IMR-90 (cell line): ENCODE results near the gene ALS2CL. TPM values are rescaled to one million over a fixed set of nuclear protein-coding genes. Genes with fewer than 3 reads are reported as not detected.
A peak's percentile ranks its signal among the peaks of the same experiment; 100 is the strongest.

Experiments
- ATAC-seq: fragments of 200-7000 bp; cut with Tn5 transposase; 2 replicates; pipeline ENCODE4 v1.9.1; 2020; ENCODE audit warnings: low read depth, mild to moderate bottlenecking, moderate library complexity
- BruUV-seq: library from RNA; stranded (reverse); fragments of 400-500 nt; replicated peaks from 2 replicates; lab custom pipeline; 2021; lab: Mats Ljungman, UMichigan
- CTCF ChIA-PET: fragments of 300-600 bp; formaldehyde crosslinking; extraction: SDS; loops from one replicate; lab custom pipeline; 2021; ENCODE audit warnings: antibody characterized with exemption; lab: Yijun Ruan, JAX
- POLR2A ChIA-PET: fragments of 300-600 bp; sonication (Branson Sonifier 250); formaldehyde crosslinking; loops from one replicate; lab custom pipeline; 2022; ENCODE audit warnings: antibody characterized with exemption; ENCODE audit not compliant: unreplicated experiment; lab: Charles Lee
- DNase-seq: peaks from one replicate; pipeline ENCODE4 v3.0.0; 2013
- H2AFZ ChIP-seq: replicated peaks from 2 replicates; pipeline ENCODE3; 2013; ENCODE audit warnings: low read length, mild to moderate bottlenecking; ENCODE audit not compliant: poor library complexity
- H2AK5ac ChIP-seq: 2 replicates; pipeline ENCODE4 v1.6.1; 2013; ENCODE audit warnings: low read depth, low read length, inconsistent platforms
- H2AK9ac ChIP-seq: replicated peaks from 2 replicates; pipeline ENCODE3; 2013; ENCODE audit warnings: mild to moderate bottlenecking, low read depth, low read length, moderate library complexity; ENCODE audit not compliant: poor library complexity
- H2BK120ac ChIP-seq: 2 replicates; pipeline ENCODE4 v1.6.1; 2013; ENCODE audit warnings: low read depth, low read length, inconsistent platforms
- H2BK15ac ChIP-seq: 3 replicates; pipeline ENCODE4 v1.6.1; 2013; ENCODE audit warnings: low read depth, low read length, inconsistent platforms
- H2BK20ac ChIP-seq: 2 replicates; pipeline ENCODE4 v1.6.1; 2013; ENCODE audit warnings: low read depth, mild to moderate bottlenecking, inconsistent platforms, low read length, moderate library complexity
- H2BK5ac ChIP-seq: 2 replicates; pipeline ENCODE4 v1.6.1; 2013; ENCODE audit warnings: mild to moderate bottlenecking, low read depth, low read length, inconsistent platforms; ENCODE audit not compliant: poor library complexity, severe bottlenecking
- H3K14ac ChIP-seq: replicated peaks from 2 replicates; pipeline ENCODE4 v1.6.1; 2013; ENCODE audit warnings: low read depth, low read length, inconsistent platforms
- H3K18ac ChIP-seq: 2 replicates; pipeline ENCODE4 v1.6.1; 2013; ENCODE audit warnings: low read depth, low read length, control low read depth
- H3K23ac ChIP-seq: 2 replicates; pipeline ENCODE4 v1.6.1; 2013; ENCODE audit warnings: low read depth, low read length, inconsistent platforms
- H3K27ac ChIP-seq: 2 replicates; pipeline ENCODE4 v1.5.1; 2013; ENCODE audit warnings: mild to moderate bottlenecking, control low read depth, low read length; ENCODE audit not compliant: insufficient read depth
- H3K27me3 ChIP-seq: 2 replicates; pipeline ENCODE4 v1.6.1; 2013; ENCODE audit warnings: low read length; ENCODE audit not compliant: control insufficient read depth, insufficient read depth
- H3K36me3 ChIP-seq: 2 replicates; pipeline ENCODE4 v1.6.1; 2013; ENCODE audit warnings: low read length, mixed read lengths; ENCODE audit not compliant: control insufficient read depth, insufficient read depth
- H3K4ac ChIP-seq: 2 replicates; pipeline ENCODE4 v1.6.1; 2013; ENCODE audit warnings: low read depth, low read length, inconsistent platforms
- H3K4me1 ChIP-seq: 2 replicates; pipeline ENCODE4 v1.6.1; 2013; ENCODE audit warnings: low read length, mixed read lengths; ENCODE audit not compliant: control insufficient read depth, insufficient read depth
- H3K4me2 ChIP-seq: 2 replicates; pipeline ENCODE4 v1.6.1; 2013; ENCODE audit warnings: low read depth, mild to moderate bottlenecking, control low read depth, low read length, moderate library complexity
- H3K4me3 ChIP-seq: 2 replicates; pipeline ENCODE4 v1.5.1; 2013; ENCODE audit warnings: low read depth, mild to moderate bottlenecking, control low read depth, low read length, moderate library complexity; ENCODE audit not compliant: insufficient read depth
- H3K56ac ChIP-seq: 2 replicates; pipeline ENCODE4 v1.6.1; 2013; ENCODE audit warnings: low read length, inconsistent platforms; ENCODE audit not compliant: insufficient read depth; ENCODE audit errors: extremely low read depth
- H3K79me1 ChIP-seq, 2 experiments: 2 replicates each; pipeline ENCODE4 v1.6.1; 2013; ENCODE audit warnings: low read length in 2 of 2, inconsistent platforms in 1 of 2, low read depth in 1 of 2
- H3K9ac ChIP-seq: 2 replicates; pipeline ENCODE4 v1.6.1; 2013; ENCODE audit warnings: low read depth, low read length, control low read depth
- H3K9me1 ChIP-seq: 2 replicates; pipeline ENCODE4 v1.6.1; 2013; ENCODE audit warnings: low read length, inconsistent platforms; ENCODE audit not compliant: insufficient read depth
- H3K9me3 ChIP-seq: 2 replicates; pipeline ENCODE4 v1.6.1; 2013; ENCODE audit warnings: low read length; ENCODE audit not compliant: control insufficient read depth, insufficient read depth
- H4K20me1 ChIP-seq: 2 replicates; pipeline ENCODE4 v1.6.1; 2013; ENCODE audit warnings: low read length, inconsistent platforms; ENCODE audit not compliant: insufficient read depth
- H4K5ac ChIP-seq: 2 replicates; pipeline ENCODE4 v1.6.1; 2013; ENCODE audit warnings: mild to moderate bottlenecking, low read depth, low read length, control low read depth
- H4K8ac ChIP-seq, 2 experiments: 2 replicates each; pipeline ENCODE4 v1.6.1; 2013; ENCODE audit warnings: low read depth in 2 of 2, low read length in 2 of 2, control low read depth in 1 of 2, inconsistent platforms in 1 of 2
- H4K91ac ChIP-seq: 2 replicates; pipeline ENCODE4 v1.6.1; 2013; ENCODE audit warnings: low read depth, low read length, inconsistent platforms; ENCODE audit not compliant: insufficient read depth
- CEBPB ChIP-seq: IDR thresholded peaks from 2 replicates; pipeline ENCODE4 v1.6.1; 2012; ENCODE audit warnings: low read depth, low read length, improper control_type of control experiment
- MAFK ChIP-seq: IDR thresholded peaks from 2 replicates; pipeline ENCODE4 v1.6.1; 2012; ENCODE audit warnings: low read depth, low read length, improper control_type of control experiment
- MAZ ChIP-seq: IDR thresholded peaks from 2 replicates; pipeline ENCODE4 v1.6.1; 2012; ENCODE audit warnings: low read depth, mild to moderate bottlenecking, low read length, improper control_type of control experiment, moderate library complexity, borderline replicate concordance
- MXI1 ChIP-seq: IDR thresholded peaks from 2 replicates; pipeline ENCODE4 v1.6.1; 2012; ENCODE audit warnings: low read depth, mild to moderate bottlenecking, low read length, moderate library complexity, borderline replicate concordance
- RCOR1 ChIP-seq: IDR thresholded peaks from 2 replicates; pipeline ENCODE4 v1.6.1; 2012; ENCODE audit warnings: mild to moderate bottlenecking, low read length, improper control_type of control experiment; ENCODE audit not compliant: insufficient replicate concordance
- SMC3 ChIP-seq: fragments of 150-350 bp; IDR thresholded peaks from 2 replicates; pipeline ENCODE4 v1.6.1; 2016; ENCODE audit warnings: low read depth, mild to moderate bottlenecking, antibody characterized with exemption, low read length, moderate library complexity
- WGBS, 2 experiments: methylation state at CpG; one replicate each; pipeline versions ENCODE4 v1.1.5 to v1.1.7; 2013; ENCODE audit warnings: missing lambda C conversion rate in 2 of 2; ENCODE audit not compliant: insufficient read length in 1 of 2; ENCODE audit errors: extremely low coverage in 2 of 2; 5-methylcytosine and 5-hydroxymethylcytosine counted together
- dilution Hi-C: fragments of 300-500 bp; cut with HindIII; formaldehyde crosslinking; loops from one replicate; pipeline ENCODE4 v1.14.3; 2018; ENCODE audit warnings: low sequenced_read_pairs; ENCODE audit not compliant: unreplicated experiment
- in situ Hi-C: fragments of 300-500 bp; cut with MboI; formaldehyde crosslinking; loops from 3 replicates; pipeline ENCODE4 v1.14.3; 2019; ENCODE audit warnings: low sequenced_read_pairs, inconsistent platforms, mixed read lengths
- intact Hi-C: fragments of 100-400 bp; cut with micrococcal nuclease; formaldehyde crosslinking; loops from 2 replicates; pipeline ENCODE4 v1.10.0; 2022
- polyA plus RNA-seq, 3 experiments: library from polyadenylated mRNA; depleted of rRNA; stranded (reverse); fragments of >200 nt; gene quantifications; 2 replicates each; pipeline ENCODE4 v1.2.3, GENCODE V29; 2012; ENCODE audit warnings: low replicate concordance in 1 of 3
- total RNA-seq: library from RNA; depleted of rRNA; stranded (reverse); fragments of >200 nt; gene quantifications from 2 replicates; pipeline ENCODE4 v1.2.3, GENCODE V29; 2012
- TF ChIP-seq, protein P1 (sequence below): fragments of 150-350 bp; IDR thresholded peaks from 2 replicates; pipeline ENCODE4 v1.6.1; 2017; ENCODE audit warnings: mild to moderate bottlenecking, antibody characterized with exemption, low read length, low read depth

The ALS2CL gene
- total and polyA plus RNA-seq, 2 of the 4 experiments (the other 2 are of a cell fraction) = 2.2 to 4.8 TPM

GRCh38 chr3:46725621-46726314, 32.3 kb upstream of the ALS2CL start:
- no peak overlapping the region for H2AFZ ChIP-seq
- POLR2A ChIA-PET = no interaction called here

More at GRCh38 chr3:46725621-46726314, 32.3 kb upstream of the ALS2CL start:
- BruUV-seq = no TSS peak
- CTCF ChIA-PET = no interaction called here
- intact Hi-C loops = loop anchor here (5.0 kb wide), 1 partner anchor 102 kb away; no protein-coding TSS in a partner anchor
- ATAC-seq (peak; percentile 65), DNase-seq (peak; percentile 9)
- H2BK5ac ChIP-seq = no peak overlapping the region
- H3K14ac ChIP-seq = no peak overlapping the region
- no peak overlapping the region for H3K4me2 ChIP-seq
- WGBS, 2 experiments = no CpG with 5 or more reads among the region's 6 CpGs
- no peak overlapping the region for H4K8ac ChIP-seq
- no peak overlapping the region for H3K56ac ChIP-seq
- no peak overlapping the region for H2AK5ac ChIP-seq
- H3K9me3 ChIP-seq = no peaks in the 10 kb centered on the region
- no peak overlapping the region for H2AK9ac ChIP-seq
- H3K27ac ChIP-seq = no peak overlapping the region
- no peak overlapping the region for H3K23ac ChIP-seq
- H4K20me1 ChIP-seq = no peaks in the 10 kb centered on the region
- H2BK15ac ChIP-seq = no peak overlapping the region
- H4K91ac ChIP-seq = no peak overlapping the region
- no peak overlapping the region for H2BK20ac ChIP-seq
- peaks cover 9% of the 10 kb centered on the region for H3K27me3 ChIP-seq
- dilution Hi-C loops = no loop called here
- in situ Hi-C loops = no loop called here
- H3K79me1 ChIP-seq = no peaks in the 10 kb centered on the region
- no peak for TF ChIP-seq MAZ
- TF ChIP-seq CEBPB = no peak
- TF ChIP-seq RCOR1 = no peak
- TF ChIP-seq SMC3 = no peak
- TF ChIP-seq MXI1 = no peak
- TF ChIP-seq MAFK = no peak
- TF ChIP-seq, protein P1, sequence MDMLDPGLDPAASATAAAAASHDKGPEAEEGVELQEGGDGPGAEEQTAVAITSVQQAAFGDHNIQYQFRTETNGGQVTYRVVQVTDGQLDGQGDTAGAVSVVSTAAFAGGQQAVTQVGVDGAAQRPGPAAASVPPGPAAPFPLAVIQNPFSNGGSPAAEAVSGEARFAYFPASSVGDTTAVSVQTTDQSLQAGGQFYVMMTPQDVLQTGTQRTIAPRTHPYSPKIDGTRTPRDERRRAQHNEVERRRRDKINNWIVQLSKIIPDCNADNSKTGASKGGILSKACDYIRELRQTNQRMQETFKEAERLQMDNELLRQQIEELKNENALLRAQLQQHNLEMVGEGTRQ = no peak
- H4K5ac ChIP-seq = no peak overlapping the region
- H3K9ac ChIP-seq = no peak overlapping the region
- H3K4ac ChIP-seq = no peak overlapping the region
- H3K4me1 ChIP-seq = no peaks in the 10 kb centered on the region
- H3K9me1 ChIP-seq = no peaks in the 10 kb centered on the region
- H3K18ac ChIP-seq = no peak overlapping the region
- H2BK120ac ChIP-seq = no peak overlapping the region
- H3K36me3 ChIP-seq = no peaks in the 10 kb centered on the region
- no peak overlapping the region for H3K4me3 ChIP-seq
